Suppressor macrophage (primary cell): ENCODE measurements around the gene NMNAT1.
"Not testable (repeated sequence)": the region's sequence is repeated elsewhere in the genome, so short reads cannot be mapped to it uniquely, and the experiment has no call there.

Experiments
- DNase-seq, 4 experiments: peaks; one replicate each; pipeline ENCODE4 v3.0.0-alpha.2; 2020 to 2022
- total RNA-seq, 17 experiments: gene quantifications; one replicate each; lab custom pipeline; 2026; ENCODE audit warnings: mixed read lengths in 6 of 17, inconsistent platforms in 3 of 17; lab: John Stamatoyannopoulos, UW

Gene NMNAT1
- 6.6 to 31.4 (median 16.9) reads per million in 17 experiments for total RNA-seq

- DNase-seq, result peak; percentile 96 to 98 (median 98)
Measured at GRCh38 chr1:9942939-9943788, at the start of gene NMNAT1, which contains the start of gene LZIC. TSS of gene NMNAT1 (plus strand) at chr1:9943475. CDS start at chr1:9972074, 28,599 bp downstream. TSS of gene LZIC (minus strand) at chr1:9943391. CDS start at chr1:9936619, 6,772 bp downstream.

DNA sequence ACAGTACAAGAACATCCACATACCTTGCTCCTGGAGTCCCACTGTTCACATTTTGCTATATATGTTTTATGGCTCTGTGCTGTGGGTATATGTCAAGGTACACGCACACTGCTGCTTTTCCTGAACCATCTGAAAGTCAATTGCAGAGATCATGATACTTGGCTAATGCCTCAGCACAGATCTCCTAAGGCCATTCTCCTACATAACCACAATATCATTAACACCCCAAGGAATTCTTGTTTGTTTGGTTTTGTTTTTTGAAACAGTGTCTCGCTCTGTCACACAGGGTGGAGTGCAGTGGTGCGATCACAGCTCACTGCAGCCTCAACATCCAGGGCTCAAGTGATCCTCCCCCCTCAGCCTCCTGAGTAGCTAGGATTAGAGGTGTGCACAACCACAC lies 49.2 kb upstream of the NMNAT1 start:
- DNase-seq, result no peak

GRCh38 chr1:9900142-9901043 lies 42.9 kb upstream of the NMNAT1 start:
- DNase-seq, result peak; percentile 88 to 93 (median 92)

- no peak for DNase-seq
Measured at GRCh38 chr1:9901148-9902059, 41.9 kb upstream of the NMNAT1 start.

GRCh38 chr1:9902060-9902452 lies 41.2 kb upstream of the NMNAT1 start:
- no peak for DNase-seq

DNA sequence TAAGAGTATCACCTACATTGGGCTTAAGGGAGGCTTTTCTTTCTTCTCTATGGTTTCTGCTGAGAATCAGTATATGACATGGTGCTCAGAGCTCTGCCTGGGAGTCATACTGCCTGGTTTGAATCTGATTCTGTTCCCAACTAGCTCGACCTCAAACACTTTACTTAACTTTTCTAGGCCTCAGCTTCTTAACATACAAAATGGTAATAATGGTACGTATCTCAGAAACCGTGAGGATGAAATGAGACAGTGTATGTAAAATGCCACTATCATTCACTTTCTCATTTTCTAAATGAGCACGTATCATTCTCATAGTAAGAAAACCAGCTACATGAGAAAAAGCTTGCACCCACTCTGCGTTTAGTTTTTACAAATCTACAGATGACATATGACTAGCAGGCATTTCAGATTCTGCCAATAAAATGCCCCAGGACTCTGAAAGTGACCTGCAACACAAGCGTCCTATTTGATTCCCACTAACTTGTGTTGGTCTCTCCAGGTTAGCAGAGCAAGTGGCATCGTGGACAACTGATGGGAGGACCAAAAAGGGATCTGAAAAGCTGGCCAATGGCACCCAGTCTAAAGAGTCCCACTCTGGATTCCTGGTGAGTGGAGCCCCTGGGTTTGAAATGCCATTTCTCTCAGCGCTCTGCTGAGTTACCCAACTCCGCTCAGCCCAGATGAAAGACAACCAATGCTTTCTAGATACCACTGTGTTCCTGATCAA lies 39.3 kb upstream of the NMNAT1 start:
- DNase-seq, result no peak

- peak in 3 of 4 experiments; percentile 28 to 39 (median 37) for DNase-seq
Measured at GRCh38 chr1:9904596-9904995, 38.7 kb upstream of the NMNAT1 start.

GRCh38 chr1:9905010-9905409 lies 38.3 kb upstream of the NMNAT1 start:
- DNase-seq, result no peak

DNA sequence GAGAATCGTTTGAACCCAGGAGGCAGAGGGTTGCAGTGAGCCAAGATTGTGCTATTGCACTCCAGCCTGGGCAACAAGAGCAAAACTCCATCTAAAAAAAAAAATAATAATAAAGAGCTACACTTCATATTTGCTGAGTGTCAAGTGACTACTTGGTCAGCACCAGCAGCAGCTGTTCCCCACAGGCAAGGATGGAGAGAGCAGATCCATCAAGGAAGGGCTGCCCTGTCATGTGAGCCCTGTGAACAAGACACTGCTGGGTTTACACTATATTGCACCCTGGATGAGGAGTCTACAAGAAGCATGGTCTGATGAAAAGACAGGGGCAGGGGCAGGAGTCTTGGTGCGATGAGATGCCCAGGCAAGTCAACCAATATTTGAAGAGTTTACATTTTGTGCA lies 36.8 kb upstream of the NMNAT1 start:
- DNase-seq, result no peak

- no peak for DNase-seq
Measured at GRCh38 chr1:9907441-9907840, 35.8 kb upstream of the NMNAT1 start.

GRCh38 chr1:9908871-9909233 lies 34.4 kb upstream of the NMNAT1 start:
- DNase-seq, result no peak

- peak in 1 of 4 experiments; percentile 38 for DNase-seq
Measured at GRCh38 chr1:9909234-9910046, 33.8 kb upstream of the NMNAT1 start.

- no peak for DNase-seq
Measured at GRCh38 chr1:9910076-9910422, 33.2 kb upstream of the NMNAT1 start, which contains the start of gene CTNNBIP1. TSS of gene CTNNBIP1 (minus strand) at chr1:9910269. CDS start at chr1:9872064, 38,205 bp downstream.

DNA sequence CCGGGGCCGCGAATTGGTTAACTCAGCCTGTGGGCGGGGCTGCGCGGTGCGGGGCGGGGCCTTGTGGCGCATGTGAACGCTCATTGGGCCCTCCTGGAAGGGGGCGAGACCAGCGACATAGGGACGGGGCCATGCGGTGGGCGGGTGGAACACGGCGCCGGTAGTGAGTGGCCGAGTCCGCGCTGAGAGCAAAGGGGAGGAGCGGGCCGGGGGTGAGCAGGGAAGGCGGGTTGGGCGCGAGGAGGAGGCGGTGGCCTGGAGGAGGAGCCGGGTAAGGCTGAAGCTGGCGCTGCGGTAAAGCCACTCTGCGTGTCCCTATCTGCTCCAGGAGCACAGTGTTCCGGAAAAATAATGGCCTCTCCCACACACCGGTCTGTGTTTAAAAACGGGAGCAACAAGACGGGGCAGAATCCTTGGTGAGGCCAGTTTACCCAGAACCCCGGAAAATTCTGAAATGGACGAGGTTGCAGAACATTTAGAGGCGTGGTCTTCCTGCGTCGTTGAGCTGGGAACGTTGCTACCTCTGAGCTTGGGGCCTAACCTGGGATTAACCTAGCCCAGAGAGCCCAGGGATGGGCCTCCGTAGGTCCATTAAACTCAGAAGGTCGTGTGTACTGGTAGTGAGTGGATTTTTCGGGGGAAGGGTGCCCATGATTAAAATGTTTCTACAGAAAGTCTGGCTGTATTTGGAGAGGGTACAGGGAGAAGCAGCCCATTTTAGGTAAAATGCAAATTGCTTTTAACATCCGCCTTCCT lies 32.7 kb upstream of the NMNAT1 start:
- DNase-seq, result peak; percentile 100

DNA sequence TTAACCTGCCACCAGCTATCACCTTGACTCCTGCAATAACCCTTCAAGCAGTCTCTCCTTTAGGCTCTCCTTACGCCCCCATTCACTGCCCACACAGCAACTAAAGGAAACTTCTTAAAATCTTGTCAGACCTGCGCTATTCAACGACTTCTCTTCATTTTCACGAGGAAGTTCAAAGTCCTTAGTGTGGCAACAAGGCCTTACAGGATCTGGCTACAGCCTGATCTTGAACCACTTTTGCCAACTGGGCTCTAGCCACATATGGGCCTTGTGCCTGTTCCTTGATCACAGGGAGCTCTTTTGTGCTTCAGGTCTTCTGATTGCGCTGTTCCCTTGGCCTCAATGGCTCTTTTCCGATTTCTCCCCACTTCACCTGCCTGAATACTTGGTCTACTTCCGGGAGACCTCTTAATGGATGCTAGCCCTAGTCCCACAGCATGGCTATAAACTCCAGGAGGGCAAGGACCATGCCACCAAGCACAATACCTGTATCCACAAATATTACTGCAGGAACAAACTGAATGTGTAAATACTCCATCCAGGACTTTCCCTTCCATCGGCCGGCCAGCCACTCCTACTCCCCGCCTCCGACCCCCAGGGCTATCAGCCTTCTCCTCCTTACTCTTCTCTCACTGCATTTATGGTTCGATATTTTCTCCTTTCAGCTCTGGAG lies 30.9 kb upstream of the NMNAT1 start:
- peak in 2 of 4 experiments; percentile 18 to 44 for DNase-seq

DNA sequence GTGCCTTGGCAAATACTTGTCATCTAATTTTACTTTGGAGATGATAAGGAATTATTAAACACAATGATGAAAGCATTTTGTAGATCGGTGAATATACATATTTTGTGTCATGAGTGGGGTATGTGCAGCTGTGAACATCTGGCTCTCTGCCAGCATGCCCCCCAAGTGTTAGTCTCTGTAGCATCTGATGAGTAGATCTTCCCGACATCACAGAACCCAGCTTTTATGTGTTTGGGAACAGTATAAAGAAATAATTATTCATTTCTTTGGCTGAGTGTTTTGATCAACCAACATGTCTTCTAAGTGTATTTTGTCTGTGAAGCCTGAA lies 28.7 kb upstream of the NMNAT1 start:
- no peak for DNase-seq

DNA sequence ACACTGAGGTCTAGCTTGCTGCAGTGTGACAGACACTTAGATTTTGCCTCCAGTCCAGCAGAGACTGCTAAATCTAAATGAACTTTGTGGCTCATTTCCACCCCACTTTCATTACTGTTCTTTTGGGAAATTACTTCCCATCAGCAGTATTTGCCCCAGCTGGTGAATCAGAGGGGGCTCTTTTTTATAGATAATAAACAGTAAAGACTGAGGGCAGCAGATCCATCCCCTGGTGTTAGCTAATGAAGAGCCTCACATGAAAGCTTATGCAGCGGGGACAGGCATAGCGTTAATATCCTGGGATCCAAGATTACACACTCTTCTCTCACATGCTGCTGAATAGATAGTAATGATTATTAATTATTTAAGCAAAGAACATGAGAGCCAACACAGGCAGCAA lies 26.8 kb upstream of the NMNAT1 start:
- DNase-seq, result no peak

GRCh38 chr1:9917495-9917894 lies 25.8 kb upstream of the NMNAT1 start:
- not testable (repeated sequence) for DNase-seq

- no peak for DNase-seq
Measured at GRCh38 chr1:9917901-9918300, 25.4 kb upstream of the NMNAT1 start.
